ENCODE data around the gene EIF4A3.

EIF4A3 gene

DNA sequence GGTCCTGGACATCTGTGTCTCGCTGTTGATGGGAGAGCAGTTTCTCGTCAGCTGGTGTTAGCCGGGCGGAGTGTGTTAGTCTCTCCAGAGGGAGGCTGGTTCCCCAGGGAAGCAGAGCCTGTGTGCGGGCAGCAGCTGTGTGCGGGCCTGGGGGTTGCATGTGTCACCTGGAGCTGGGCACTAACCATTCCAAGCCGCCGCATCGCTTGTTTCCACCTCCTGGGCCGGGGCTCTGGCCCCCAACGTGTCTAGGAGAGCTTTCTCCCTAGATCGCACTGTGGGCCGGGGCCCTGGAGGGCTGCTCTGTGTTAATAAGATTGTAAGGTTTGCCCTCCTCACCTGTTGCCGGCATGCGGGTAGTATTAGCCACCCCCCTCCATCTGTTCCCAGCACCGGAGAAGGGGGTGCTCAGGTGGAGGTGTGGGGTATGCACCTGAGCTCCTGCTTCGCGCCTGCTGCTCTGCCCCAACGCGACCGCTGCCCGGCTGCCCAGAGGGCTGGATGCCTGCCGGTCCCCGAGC, 27.6 kb downstream of the EIF4A3 start:
- H3K4me3 ChIP-seq = no peak overlapping the region
- no peaks in the 10 kb centered on the region for H3K27me3 ChIP-seq (ENCODE audit: low read depth)
- DNase-seq (ENCODE audit: low spot score in 2 of 2) = no peak
- in situ Hi-C loops (cut with MboI; ENCODE audit: low sequenced_read_pairs) = no loop called here
- H3K4me1 ChIP-seq = peaks cover 3% of the 10 kb centered on the region
- no peaks in the 10 kb centered on the region for H3K36me3 ChIP-seq (replicated peaks)
- H3K9me3 ChIP-seq = peaks cover 6% of the 10 kb centered on the region; the same call in 1 of the 2 replicates

DNA sequence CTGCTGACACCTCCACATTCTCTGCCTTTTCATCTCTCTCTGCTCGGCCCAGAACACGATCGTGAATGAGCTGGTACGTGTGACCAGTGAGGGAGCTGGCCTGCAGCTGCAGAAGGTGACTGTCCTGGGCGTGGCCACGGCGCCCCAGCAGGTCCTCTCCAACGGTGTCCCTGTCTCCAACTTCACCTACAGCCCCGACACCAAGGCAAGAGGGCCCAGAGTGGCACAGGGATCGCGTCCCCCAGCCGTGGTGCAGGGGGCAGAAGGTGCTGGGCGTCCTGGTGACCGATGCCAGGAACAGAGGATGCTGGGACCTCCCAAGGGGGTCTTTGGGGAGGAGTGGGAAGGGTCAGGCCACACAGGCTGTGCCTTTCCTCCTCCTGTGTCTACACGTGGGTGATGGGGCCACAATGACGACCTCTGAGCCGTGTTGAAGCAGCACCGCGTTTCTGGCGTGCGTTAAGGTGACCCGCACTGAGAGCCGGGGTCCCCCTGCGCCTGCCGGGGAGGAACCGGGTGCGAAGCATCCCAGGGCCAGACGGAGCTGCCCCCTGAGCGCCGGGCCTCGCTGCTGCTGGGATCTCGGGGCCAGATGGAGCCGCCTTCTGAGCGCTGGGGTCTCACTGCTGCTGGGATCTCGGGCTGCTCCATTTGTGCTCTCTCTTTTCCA, 28.2 kb downstream of the EIF4A3 start:
- H3K27me3 ChIP-seq (ENCODE audit: low read depth) = no peaks in the 10 kb centered on the region
- in situ Hi-C loops (cut with MboI; ENCODE audit: low sequenced_read_pairs) = no loop called here
- peaks cover 6% of the 10 kb centered on the region; the same call in 1 of the 2 replicates for H3K9me3 ChIP-seq
- H3K4me3 ChIP-seq = no peak overlapping the region
- H3K4me1 ChIP-seq = no peaks in the 10 kb centered on the region
- no peak for DNase-seq (ENCODE audit: low spot score in 2 of 2)
- no peaks in the 10 kb centered on the region for H3K36me3 ChIP-seq (replicated peaks)

DNA sequence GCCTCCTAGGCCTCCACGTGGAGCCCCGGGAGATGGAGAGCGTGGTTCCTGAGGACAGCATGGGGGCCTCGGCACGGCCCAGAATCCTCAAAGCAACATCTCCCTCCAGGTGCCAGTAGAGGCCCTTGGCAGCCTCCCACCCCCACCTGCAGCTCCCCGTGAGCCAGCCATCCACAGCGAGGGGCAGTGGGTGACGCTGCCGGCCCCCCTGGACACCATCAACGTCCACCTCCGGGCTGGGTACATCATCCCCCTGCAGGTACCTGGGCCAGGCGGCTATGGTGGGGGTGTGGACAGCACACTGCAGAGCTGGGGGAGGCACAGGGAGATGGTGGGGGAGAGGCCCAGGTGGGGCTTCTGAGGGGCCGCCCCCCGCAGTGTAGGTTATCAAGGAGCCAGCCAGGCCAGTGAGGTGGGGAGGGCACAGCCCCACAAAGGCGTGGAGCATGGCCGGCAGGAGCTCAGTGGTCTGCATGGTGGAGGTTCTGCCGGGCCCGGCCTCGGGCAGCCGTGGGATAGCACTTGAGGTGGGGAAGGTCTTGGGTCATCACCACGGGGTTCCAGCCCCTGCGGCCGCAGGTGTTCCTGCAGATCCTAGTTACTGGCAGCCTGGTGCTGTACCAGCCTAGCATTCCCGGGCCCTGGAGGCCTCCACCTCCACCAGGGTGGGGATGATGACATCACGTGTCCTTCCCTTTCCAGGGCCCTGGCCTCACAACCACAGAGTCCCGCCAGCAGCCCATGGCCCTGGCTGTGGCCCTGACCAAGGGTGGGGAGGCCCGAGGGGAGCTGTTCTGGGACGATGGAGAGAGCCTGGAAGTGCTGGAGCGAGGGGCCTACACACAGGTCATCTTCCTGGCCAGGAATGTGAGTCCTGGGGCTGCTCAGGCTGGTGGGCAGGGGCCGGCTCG, 29.2 kb downstream of the EIF4A3 start:
- H3K4me3 ChIP-seq = no peak overlapping the region
- no peaks in the 10 kb centered on the region for H3K4me1 ChIP-seq
- in situ Hi-C loops (cut with MboI; ENCODE audit: low sequenced_read_pairs) = no loop called here
- H3K9me3 ChIP-seq = peaks cover 6% of the 10 kb centered on the region; the same call in 1 of the 2 replicates
- H3K27me3 ChIP-seq (ENCODE audit: low read depth) = no peaks in the 10 kb centered on the region
- DNase-seq (ENCODE audit: low spot score in 2 of 2) = no peak
- H3K36me3 ChIP-seq (replicated peaks) = no peaks in the 10 kb centered on the region

DNA sequence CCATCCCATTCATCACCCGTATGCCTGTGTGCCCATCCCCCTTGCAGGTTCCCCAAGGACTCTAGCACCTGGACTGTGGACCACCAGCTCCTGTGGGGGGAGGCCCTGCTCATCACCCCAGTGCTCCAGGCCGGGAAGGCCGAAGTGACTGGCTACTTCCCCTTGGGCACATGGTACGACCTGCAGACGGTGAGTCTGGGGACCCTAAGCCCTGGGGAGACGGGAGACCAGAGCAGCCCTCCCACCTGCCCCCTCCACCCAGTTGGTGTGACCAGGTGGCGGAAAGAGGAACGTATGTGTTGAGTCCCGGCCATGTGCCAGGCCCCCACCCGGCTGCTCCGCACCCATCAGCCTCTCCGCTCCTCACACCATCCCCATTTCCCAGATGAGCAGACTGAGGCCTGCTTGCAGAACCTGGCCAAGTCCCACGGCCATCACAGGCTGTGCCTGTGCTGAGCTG, 30.0 kb downstream of the EIF4A3 start:
- DNase-seq (ENCODE audit: low spot score in 2 of 2) = no peak
- Histone ChIP-seq H3K4me3 (no peak overlapping the region), H3K9me3 (peaks cover 6% of the 10 kb centered on the region; the same call in 1 of the 2 replicates), H3K36me3 (replicated peaks) (no peaks in the 10 kb centered on the region), H3K4me1 (no peaks in the 10 kb centered on the region), H3K27me3 (ENCODE audit: low read depth) (no peaks in the 10 kb centered on the region)
- in situ Hi-C loops (cut with MboI; ENCODE audit: low sequenced_read_pairs) = no loop called here

DNA sequence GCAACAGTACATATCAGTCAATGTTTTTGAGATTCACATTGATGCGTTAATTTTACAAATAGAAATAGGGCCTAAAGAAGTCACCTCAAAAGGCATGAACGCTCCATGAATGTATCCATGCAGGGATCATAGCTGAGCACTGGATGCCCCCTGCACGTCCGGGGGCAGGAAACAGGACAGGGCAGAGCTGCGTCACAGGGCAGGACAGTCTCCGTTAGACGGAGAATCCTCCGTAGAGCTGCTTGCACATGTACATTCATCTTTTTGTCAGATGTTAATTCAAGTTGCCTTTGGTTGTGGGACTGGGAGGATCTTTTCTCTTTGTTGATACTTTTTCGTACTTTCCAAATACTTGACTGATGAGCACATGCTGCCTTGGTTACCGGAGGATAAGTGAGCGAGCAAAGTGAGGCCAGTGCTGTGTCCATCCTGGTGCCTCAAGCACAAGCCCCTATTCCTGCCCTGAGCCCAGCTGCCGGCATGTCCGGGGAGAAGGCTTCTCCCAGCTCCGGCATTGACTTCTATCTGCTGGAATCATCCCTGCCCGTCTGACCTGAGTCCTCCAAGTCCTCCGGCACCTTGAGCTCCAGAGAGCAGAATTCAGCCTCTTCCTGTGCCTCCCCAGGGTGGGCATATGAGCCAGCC, 30.5 kb downstream of the EIF4A3 start:
- no peak for DNase-seq (ENCODE audit: low spot score in 2 of 2)
- H3K36me3 ChIP-seq (replicated peaks) = no peaks in the 10 kb centered on the region
- H3K4me1 ChIP-seq = no peaks in the 10 kb centered on the region
- in situ Hi-C loops (cut with MboI; ENCODE audit: low sequenced_read_pairs) = no loop called here
- H3K9me3 ChIP-seq = peaks cover 6% of the 10 kb centered on the region; the same call in 1 of the 2 replicates
- no peaks in the 10 kb centered on the region for H3K27me3 ChIP-seq (ENCODE audit: low read depth)
- H3K4me3 ChIP-seq = no peak overlapping the region

DNA sequence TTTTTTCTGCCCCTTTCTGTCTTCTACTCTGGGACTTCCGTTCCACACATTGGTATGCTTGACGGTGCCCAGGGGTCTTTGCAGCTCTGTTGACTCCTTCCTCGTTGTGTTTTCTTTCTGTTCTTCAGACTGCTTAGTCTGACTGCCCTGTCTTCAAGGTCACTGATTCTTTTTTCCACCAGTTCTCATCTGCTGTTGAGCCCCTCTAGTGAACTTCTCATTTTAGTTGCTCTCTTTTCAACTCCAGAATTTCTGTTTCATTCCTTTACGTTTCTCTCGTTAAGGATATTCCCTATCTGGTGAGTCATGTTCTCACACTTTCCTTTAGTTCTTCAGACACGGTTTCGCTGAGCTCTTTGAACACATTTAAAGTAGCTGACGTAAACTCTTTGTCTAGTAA, 31.8 kb downstream of the EIF4A3 start:
- in situ Hi-C loops (cut with MboI; ENCODE audit: low sequenced_read_pairs) = no loop called here
- Histone ChIP-seq H3K9me3 (peaks cover 6% of the 10 kb centered on the region; the same call in 1 of the 2 replicates), H3K4me1 (no peaks in the 10 kb centered on the region), H3K27me3 (ENCODE audit: low read depth) (no peaks in the 10 kb centered on the region), H3K4me3 (no peak overlapping the region), H3K36me3 (replicated peaks) (no peaks in the 10 kb centered on the region)
- no peak for DNase-seq (ENCODE audit: low spot score in 2 of 2)

DNA sequence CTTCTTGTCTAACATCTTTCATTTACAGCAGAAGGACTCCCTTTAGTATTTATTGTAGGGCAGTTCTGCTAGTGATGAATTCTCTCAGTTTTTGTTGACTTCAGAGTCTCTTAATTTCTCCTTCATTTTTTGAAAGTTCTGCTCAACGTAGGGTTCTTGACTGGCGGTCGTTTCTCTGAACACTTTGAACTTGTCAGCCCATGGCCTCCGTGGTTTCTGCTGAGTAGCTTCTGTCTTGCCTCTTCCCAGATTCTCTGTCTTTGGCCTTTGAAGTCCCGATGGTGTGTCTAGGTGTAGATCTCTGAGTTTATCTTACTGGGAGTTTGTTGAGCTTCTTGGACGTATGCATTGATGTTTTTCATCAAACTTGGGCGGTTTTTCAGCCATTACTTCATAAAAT, 32.2 kb downstream of the EIF4A3 start:
- Histone ChIP-seq H3K36me3 (replicated peaks) (no peaks in the 10 kb centered on the region), H3K9me3 (peaks cover 6% of the 10 kb centered on the region; the same call in 1 of the 2 replicates), H3K27me3 (ENCODE audit: low read depth) (no peaks in the 10 kb centered on the region), H3K4me1 (no peaks in the 10 kb centered on the region), H3K4me3 (no peak overlapping the region)
- in situ Hi-C loops (cut with MboI; ENCODE audit: low sequenced_read_pairs) = no loop called here
- no peak for DNase-seq (ENCODE audit: low spot score in 2 of 2)

DNA sequence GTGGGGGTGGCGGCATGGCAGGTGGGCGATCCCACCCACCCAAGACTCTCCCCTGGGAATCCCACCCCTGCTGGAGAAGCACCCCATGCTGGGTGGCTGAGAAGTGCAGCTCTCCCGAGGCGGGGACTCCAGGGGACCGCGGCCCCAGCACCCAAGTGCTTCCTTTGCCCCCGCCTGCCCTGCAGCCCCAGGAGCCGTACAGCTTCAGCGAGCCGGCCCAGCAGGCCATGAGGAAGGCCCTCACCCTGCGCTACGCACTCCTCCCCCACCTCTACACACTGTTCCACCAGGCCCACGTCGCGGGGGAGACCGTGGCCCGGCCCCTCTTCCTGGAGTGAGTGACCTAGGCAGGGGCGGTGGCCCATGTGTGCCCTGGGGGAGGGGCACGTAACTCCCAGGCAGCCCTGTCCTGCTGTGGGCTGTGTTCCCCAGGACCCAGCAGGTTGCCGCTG, 33.9 kb downstream of the EIF4A3 start:
- no peaks in the 10 kb centered on the region for H3K27me3 ChIP-seq (ENCODE audit: low read depth)
- H3K9me3 ChIP-seq = peaks cover 6% of the 10 kb centered on the region; the same call in 1 of the 2 replicates
- H3K4me1 ChIP-seq = no peaks in the 10 kb centered on the region
- no peaks in the 10 kb centered on the region for H3K36me3 ChIP-seq (replicated peaks)
- in situ Hi-C loops (cut with MboI; ENCODE audit: low sequenced_read_pairs) = no loop called here
- no peak overlapping the region for H3K4me3 ChIP-seq
- DNase-seq (ENCODE audit: low spot score in 2 of 2) = no peak

DNA sequence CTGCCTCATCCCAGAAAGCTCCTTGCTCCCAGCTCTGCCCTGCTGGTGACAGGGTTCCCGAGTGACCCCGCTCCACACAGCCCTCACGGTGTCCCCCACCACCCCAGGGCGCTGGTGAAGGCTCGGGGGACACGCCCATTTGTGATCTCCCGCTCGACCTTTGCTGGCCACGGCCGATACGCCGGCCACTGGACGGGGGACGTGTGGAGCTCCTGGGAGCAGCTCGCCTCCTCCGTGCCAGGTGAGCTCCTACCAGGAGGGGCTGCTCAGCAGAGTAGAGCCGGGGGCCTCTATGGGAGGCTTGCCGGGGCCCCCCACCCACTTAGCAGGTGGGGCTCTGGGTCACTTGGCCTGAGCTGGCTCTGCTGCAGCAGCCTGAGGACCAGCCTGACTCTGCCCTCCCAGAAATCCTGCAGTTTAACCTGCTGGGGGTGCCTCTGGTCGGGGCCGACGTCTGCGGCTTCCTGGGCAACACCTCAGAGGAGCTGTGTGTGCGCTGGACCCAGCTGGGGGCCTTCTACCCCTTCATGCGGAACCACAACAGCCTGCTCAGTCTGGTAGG, 34.4 kb downstream of the EIF4A3 start:
- Histone ChIP-seq H3K9me3 (peaks cover 6% of the 10 kb centered on the region; the same call in 1 of the 2 replicates), H3K4me3 (no peak overlapping the region), H3K27me3 (ENCODE audit: low read depth) (no peaks in the 10 kb centered on the region), H3K4me1 (no peaks in the 10 kb centered on the region), H3K36me3 (replicated peaks) (no peaks in the 10 kb centered on the region)
- in situ Hi-C loops (cut with MboI; ENCODE audit: low sequenced_read_pairs) = no loop called here
- no peak for DNase-seq (ENCODE audit: low spot score in 2 of 2)

DNA sequence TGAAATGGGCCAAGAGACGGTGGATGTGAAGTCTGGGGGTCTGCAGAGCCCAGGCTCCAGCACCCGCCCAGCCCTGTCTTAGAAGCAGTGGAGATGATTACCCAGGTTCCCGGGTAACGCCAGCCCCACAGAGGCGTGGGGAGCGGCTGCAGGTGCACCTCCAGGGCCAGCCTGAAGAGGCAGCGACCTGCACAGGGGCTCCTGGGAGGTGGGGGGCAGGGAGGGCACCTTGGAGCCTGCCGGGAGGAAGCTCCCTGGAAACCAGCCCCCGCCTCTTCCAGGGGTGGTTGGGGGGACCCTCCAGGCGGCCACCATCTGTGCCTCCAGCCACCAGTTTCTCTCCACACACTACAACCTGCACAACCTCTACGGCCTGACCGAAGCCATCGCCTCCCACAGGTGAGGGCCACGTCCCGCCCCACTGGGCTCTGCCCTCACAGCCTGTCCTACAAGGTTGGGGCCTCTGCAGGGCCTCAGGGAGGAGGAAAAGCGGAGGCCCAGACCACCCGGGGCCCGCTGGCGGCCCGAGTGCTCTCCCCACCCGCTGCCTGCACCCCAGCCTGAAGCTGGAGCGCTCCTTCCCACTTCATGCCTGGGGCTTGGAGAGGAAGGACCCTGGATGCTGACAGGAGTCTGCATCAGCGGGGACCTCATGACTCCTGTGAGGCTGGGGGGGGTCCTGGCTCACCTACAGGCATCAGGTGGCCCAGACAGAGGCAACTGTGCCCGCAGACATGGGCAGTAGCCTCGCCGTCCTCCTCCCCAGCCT, 35.0 kb downstream of the EIF4A3 start:
- Histone ChIP-seq H3K4me3 (no peak overlapping the region), H3K9me3 (peaks cover 6% of the 10 kb centered on the region; the same call in 1 of the 2 replicates), H3K36me3 (replicated peaks) (no peaks in the 10 kb centered on the region), H3K4me1 (no peaks in the 10 kb centered on the region), H3K27me3 (ENCODE audit: low read depth) (no peaks in the 10 kb centered on the region)
- no peak for DNase-seq (ENCODE audit: low spot score in 2 of 2)
- in situ Hi-C loops (cut with MboI; ENCODE audit: low sequenced_read_pairs) = no loop called here

DNA sequence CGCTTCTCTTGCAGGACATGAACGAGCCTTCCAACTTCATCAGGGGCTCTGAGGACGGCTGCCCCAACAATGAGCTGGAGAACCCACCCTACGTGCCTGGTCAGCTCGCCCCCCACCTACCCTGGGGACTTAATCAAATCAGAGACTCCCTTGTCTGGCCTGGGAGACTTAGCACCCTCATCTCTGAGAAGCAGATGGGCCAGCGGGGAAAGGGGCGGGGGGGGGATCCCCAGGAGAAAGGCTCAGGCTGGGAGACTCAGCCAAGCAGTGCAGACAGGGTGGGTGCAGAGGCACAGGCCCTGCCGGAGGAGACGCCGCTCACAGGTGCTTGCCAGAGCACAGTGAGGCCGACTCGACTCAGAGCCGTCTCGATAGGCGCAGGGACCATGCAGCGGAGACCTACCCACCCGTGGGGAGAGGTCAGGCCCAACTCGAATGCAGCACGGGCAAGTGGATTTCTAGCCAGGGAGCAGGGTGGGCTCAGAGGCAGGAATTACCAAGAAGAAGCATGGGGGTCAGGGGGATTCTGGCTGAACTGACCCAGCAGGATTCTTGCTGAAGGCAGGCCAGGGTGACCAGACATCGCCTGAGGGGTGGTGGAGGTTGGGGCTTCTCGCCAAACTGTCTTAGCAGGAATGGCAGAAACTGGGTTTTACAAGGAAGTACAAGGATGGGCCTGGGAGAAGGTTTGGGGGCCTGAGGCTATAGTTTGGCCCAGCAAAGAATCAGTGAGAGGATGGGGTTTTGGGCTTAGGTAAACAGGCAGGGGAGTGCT, 35.8 kb downstream of the EIF4A3 start:
- no peaks in the 10 kb centered on the region; the same call in 1 of the 2 replicates for H3K36me3 ChIP-seq (replicated peaks)
- no peak overlapping the region for H3K4me3 ChIP-seq
- H3K4me1 ChIP-seq = no peaks in the 10 kb centered on the region
- in situ Hi-C loops (cut with MboI; ENCODE audit: low sequenced_read_pairs) = no loop called here
- H3K27me3 ChIP-seq (ENCODE audit: low read depth) = no peaks in the 10 kb centered on the region
- DNase-seq (ENCODE audit: low spot score in 2 of 2) = no peak
- peaks cover 6% of the 10 kb centered on the region; the same call in 1 of the 2 replicates for H3K9me3 ChIP-seq

DNA sequence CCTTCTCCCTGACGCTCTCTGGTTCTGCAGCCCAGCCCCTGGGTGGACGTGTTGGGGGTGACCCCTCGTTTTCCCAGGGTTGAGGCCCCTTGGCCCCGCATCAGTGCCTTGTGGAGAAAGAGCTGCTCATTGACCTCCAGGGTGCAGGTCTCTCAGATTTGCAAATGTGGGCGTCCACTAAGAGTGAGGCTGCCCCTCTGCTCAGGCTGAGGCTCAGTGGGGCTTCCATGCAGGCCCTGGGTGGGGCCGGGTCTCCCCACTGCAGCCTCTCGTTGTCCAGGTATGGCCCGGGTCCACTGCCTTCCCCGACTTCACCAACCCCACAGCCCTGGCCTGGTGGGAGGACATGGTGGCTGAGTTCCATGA, 36.5 kb downstream of the EIF4A3 start:
- DNase-seq (ENCODE audit: low spot score in 2 of 2) = no peak
- Histone ChIP-seq H3K9me3 (peaks cover 6% of the 10 kb centered on the region; the same call in 1 of the 2 replicates), H3K4me1 (no peaks in the 10 kb centered on the region), H3K4me3 (no peak overlapping the region), H3K36me3 (replicated peaks) (no peaks in the 10 kb centered on the region; the same call in 1 of the 2 replicates), H3K27me3 (ENCODE audit: low read depth) (no peaks in the 10 kb centered on the region)
- in situ Hi-C loops (cut with MboI; ENCODE audit: low sequenced_read_pairs) = no loop called here
